ENCODE data around the gene TNNI2.
"Not testable (repeated sequence)": the region's sequence is repeated elsewhere in the genome, so short reads cannot be mapped to it uniquely, and the experiment has no call there.

Gene TNNI2

GRCh38 chr11:1883346-1884302 lies 44.8 kb downstream of the TNNI2 start:
- Histone ChIP-seq H3K27ac (ENCODE audit: low read length) (no peak overlapping the region), H3K4me3 (ENCODE audit: low read length) (no peak overlapping the region)

GRCh38 chr11:1884303-1884700 lies 45.5 kb downstream of the TNNI2 start:
- Histone ChIP-seq H3K4me3 (ENCODE audit: low read length) (no peak overlapping the region), H3K36me3 (ENCODE audit: insufficient read depth, low read depth, low read length) (no peaks in the 10 kb centered on the region), H3K27me3 (ENCODE audit: insufficient read depth, low read length) (no peaks in the 10 kb centered on the region; the same call in 1 of the 2 replicates), H3K9ac (ENCODE audit: low read depth, low read length) (no peak overlapping the region), H3K4me1 (ENCODE audit: insufficient read depth, low read length) (no peaks in the 10 kb centered on the region), H3K9me3 (ENCODE audit: insufficient read depth, low read depth, low read length) (no peaks in the 10 kb centered on the region), H3K27ac (ENCODE audit: low read length) (no peak overlapping the region)

More at GRCh38 chr11:1883346-1884302, 44.8 kb downstream of the TNNI2 start:
- H3K27me3 ChIP-seq (ENCODE audit: insufficient read depth, low read length) = no peaks in the 10 kb centered on the region; the same call in 1 of the 2 replicates
- H3K9me3 ChIP-seq (ENCODE audit: insufficient read depth, low read depth, low read length) = no peaks in the 10 kb centered on the region
- H3K36me3 ChIP-seq (ENCODE audit: insufficient read depth, low read depth, low read length) = no peaks in the 10 kb centered on the region
- no peak overlapping the region for H3K9ac ChIP-seq (ENCODE audit: low read depth, low read length)
- H3K4me1 ChIP-seq (ENCODE audit: insufficient read depth, low read length) = no peaks in the 10 kb centered on the region

- H3K27me3 ChIP-seq (ENCODE audit: insufficient read depth, low read length) = not testable (repeated sequence)
Measured at GRCh38 chr11:1886551-1886950, 47.8 kb downstream of the TNNI2 start.

GRCh38 chr11:1887451-1888346 lies 48.9 kb downstream of the TNNI2 start:
- H3K4me1 ChIP-seq (ENCODE audit: insufficient read depth, low read length) = no peaks in the 10 kb centered on the region
- no peaks in the 10 kb centered on the region; the same call in 1 of the 2 replicates for H3K27me3 ChIP-seq (ENCODE audit: insufficient read depth, low read length)
- no peak overlapping the region for H3K27ac ChIP-seq (ENCODE audit: low read length)
- H3K36me3 ChIP-seq (ENCODE audit: insufficient read depth, low read depth, low read length) = no peaks in the 10 kb centered on the region
- H3K4me3 ChIP-seq (ENCODE audit: low read length) = no peak overlapping the region
- no peaks in the 10 kb centered on the region for H3K9me3 ChIP-seq (ENCODE audit: insufficient read depth, low read depth, low read length)
- H3K9ac ChIP-seq (ENCODE audit: low read depth, low read length) = no peak overlapping the region

More at GRCh38 chr11:1886551-1886950, 47.8 kb downstream of the TNNI2 start:
- H3K36me3 ChIP-seq (ENCODE audit: insufficient read depth, low read depth, low read length); H3K27ac ChIP-seq (ENCODE audit: low read length); H3K9me3 ChIP-seq (ENCODE audit: insufficient read depth, low read depth, low read length); H3K9ac ChIP-seq (ENCODE audit: low read depth, low read length); H3K4me1 ChIP-seq (ENCODE audit: insufficient read depth, low read length); H3K4me3 ChIP-seq (ENCODE audit: low read length): not testable (repeated sequence)

GRCh38 chr11:1888347-1888753 lies 49.6 kb downstream of the TNNI2 start:
- Histone ChIP-seq H3K4me1 (ENCODE audit: insufficient read depth, low read length) (no peaks in the 10 kb centered on the region), H3K4me3 (ENCODE audit: low read length) (no peak overlapping the region), H3K27ac (ENCODE audit: low read length) (no peak overlapping the region), H3K9ac (ENCODE audit: low read depth, low read length) (no peak overlapping the region), H3K27me3 (ENCODE audit: insufficient read depth, low read length) (no peaks in the 10 kb centered on the region; the same call in 1 of the 2 replicates), H3K9me3 (ENCODE audit: insufficient read depth, low read depth, low read length) (no peaks in the 10 kb centered on the region), H3K36me3 (ENCODE audit: insufficient read depth, low read depth, low read length) (no peaks in the 10 kb centered on the region)

GRCh38 chr11:1888811-1889210 lies 50.0 kb downstream of the TNNI2 start:
- H3K27me3 ChIP-seq (ENCODE audit: insufficient read depth, low read length) = no peaks in the 10 kb centered on the region; the same call in 1 of the 2 replicates
- no peaks in the 10 kb centered on the region for H3K4me1 ChIP-seq (ENCODE audit: insufficient read depth, low read length)
- H3K9ac ChIP-seq (ENCODE audit: low read depth, low read length) = no peak overlapping the region
- no peaks in the 10 kb centered on the region for H3K36me3 ChIP-seq (ENCODE audit: insufficient read depth, low read depth, low read length)
- no peak overlapping the region for H3K4me3 ChIP-seq (ENCODE audit: low read length)
- no peak overlapping the region for H3K27ac ChIP-seq (ENCODE audit: low read length)
- H3K9me3 ChIP-seq (ENCODE audit: insufficient read depth, low read depth, low read length) = no peaks in the 10 kb centered on the region

GRCh38 chr11:1889224-1889930 lies 50.6 kb downstream of the TNNI2 start:
- no peak overlapping the region for H3K9ac ChIP-seq (ENCODE audit: low read depth, low read length)

GRCh38 chr11:1889941-1890855 lies 51.4 kb downstream of the TNNI2 start:
- Histone ChIP-seq H3K4me1 (ENCODE audit: insufficient read depth, low read length) (no peaks in the 10 kb centered on the region), H3K9ac (ENCODE audit: low read depth, low read length) (no peak overlapping the region), H3K9me3 (ENCODE audit: insufficient read depth, low read depth, low read length) (no peaks in the 10 kb centered on the region), H3K27ac (ENCODE audit: low read length) (no peak overlapping the region), H3K27me3 (ENCODE audit: insufficient read depth, low read length) (no peaks in the 10 kb centered on the region; the same call in 1 of the 2 replicates), H3K36me3 (ENCODE audit: insufficient read depth, low read depth, low read length) (no peaks in the 10 kb centered on the region), H3K4me3 (ENCODE audit: low read length) (no peak overlapping the region)

More at GRCh38 chr11:1889224-1889930, 50.6 kb downstream of the TNNI2 start:
- Histone ChIP-seq H3K4me1 (ENCODE audit: insufficient read depth, low read length) (no peaks in the 10 kb centered on the region), H3K27ac (ENCODE audit: low read length) (no peak overlapping the region), H3K27me3 (ENCODE audit: insufficient read depth, low read length) (no peaks in the 10 kb centered on the region; the same call in 1 of the 2 replicates), H3K9me3 (ENCODE audit: insufficient read depth, low read depth, low read length) (no peaks in the 10 kb centered on the region), H3K36me3 (ENCODE audit: insufficient read depth, low read depth, low read length) (no peaks in the 10 kb centered on the region), H3K4me3 (ENCODE audit: low read length) (no peak overlapping the region)
